IMR-90 (cell line): ENCODE data around the gene PLCH1. TPM values are rescaled to one million over a fixed set of nuclear protein-coding genes. Genes with fewer than 3 reads are reported as not detected.

Experiments used
- ATAC-seq: fragments of 200-7000 bp; cut with Tn5 transposase; 2 replicates; pipeline ENCODE4 v1.9.1; 2020; ENCODE audit warnings: low read depth, mild to moderate bottlenecking, moderate library complexity
- BruUV-seq: library from RNA; stranded (reverse); fragments of 400-500 nt; replicated peaks from 2 replicates; lab custom pipeline; 2021; lab: Mats Ljungman, UMichigan
- CTCF ChIA-PET: fragments of 300-600 bp; formaldehyde crosslinking; extraction: SDS; loops from one replicate; lab custom pipeline; 2021; ENCODE audit warnings: antibody characterized with exemption; lab: Yijun Ruan, JAX
- POLR2A ChIA-PET: fragments of 300-600 bp; sonication (Branson Sonifier 250); formaldehyde crosslinking; loops from one replicate; lab custom pipeline; 2022; ENCODE audit warnings: antibody characterized with exemption; ENCODE audit not compliant: unreplicated experiment; lab: Charles Lee
- DNase-seq: peaks from one replicate; pipeline ENCODE4 v3.0.0; 2013
- H2AFZ ChIP-seq: replicated peaks from 2 replicates; pipeline ENCODE3; 2013; ENCODE audit warnings: low read length, mild to moderate bottlenecking; ENCODE audit not compliant: poor library complexity
- H2AK5ac ChIP-seq: 2 replicates; pipeline ENCODE4 v1.6.1; 2013; ENCODE audit warnings: low read depth, low read length, inconsistent platforms
- H2AK9ac ChIP-seq: replicated peaks from 2 replicates; pipeline ENCODE3; 2013; ENCODE audit warnings: mild to moderate bottlenecking, low read depth, low read length, moderate library complexity; ENCODE audit not compliant: poor library complexity
- H2BK120ac ChIP-seq: 2 replicates; pipeline ENCODE4 v1.6.1; 2013; ENCODE audit warnings: low read depth, low read length, inconsistent platforms
- H2BK15ac ChIP-seq: 3 replicates; pipeline ENCODE4 v1.6.1; 2013; ENCODE audit warnings: low read depth, low read length, inconsistent platforms
- H2BK20ac ChIP-seq: 2 replicates; pipeline ENCODE4 v1.6.1; 2013; ENCODE audit warnings: low read depth, mild to moderate bottlenecking, inconsistent platforms, low read length, moderate library complexity
- H2BK5ac ChIP-seq: 2 replicates; pipeline ENCODE4 v1.6.1; 2013; ENCODE audit warnings: mild to moderate bottlenecking, low read depth, low read length, inconsistent platforms; ENCODE audit not compliant: poor library complexity, severe bottlenecking
- H3K14ac ChIP-seq: replicated peaks from 2 replicates; pipeline ENCODE4 v1.6.1; 2013; ENCODE audit warnings: low read depth, low read length, inconsistent platforms
- H3K18ac ChIP-seq: 2 replicates; pipeline ENCODE4 v1.6.1; 2013; ENCODE audit warnings: low read depth, low read length, control low read depth
- H3K23ac ChIP-seq: 2 replicates; pipeline ENCODE4 v1.6.1; 2013; ENCODE audit warnings: low read depth, low read length, inconsistent platforms
- H3K27ac ChIP-seq: 2 replicates; pipeline ENCODE4 v1.5.1; 2013; ENCODE audit warnings: mild to moderate bottlenecking, control low read depth, low read length; ENCODE audit not compliant: insufficient read depth
- H3K27me3 ChIP-seq: 2 replicates; pipeline ENCODE4 v1.6.1; 2013; ENCODE audit warnings: low read length; ENCODE audit not compliant: control insufficient read depth, insufficient read depth
- H3K36me3 ChIP-seq: 2 replicates; pipeline ENCODE4 v1.6.1; 2013; ENCODE audit warnings: low read length, mixed read lengths; ENCODE audit not compliant: control insufficient read depth, insufficient read depth
- H3K4ac ChIP-seq: 2 replicates; pipeline ENCODE4 v1.6.1; 2013; ENCODE audit warnings: low read depth, low read length, inconsistent platforms
- H3K4me1 ChIP-seq: 2 replicates; pipeline ENCODE4 v1.6.1; 2013; ENCODE audit warnings: low read length, mixed read lengths; ENCODE audit not compliant: control insufficient read depth, insufficient read depth
- H3K4me2 ChIP-seq: 2 replicates; pipeline ENCODE4 v1.6.1; 2013; ENCODE audit warnings: low read depth, mild to moderate bottlenecking, control low read depth, low read length, moderate library complexity
- H3K4me3 ChIP-seq: 2 replicates; pipeline ENCODE4 v1.5.1; 2013; ENCODE audit warnings: low read depth, mild to moderate bottlenecking, control low read depth, low read length, moderate library complexity; ENCODE audit not compliant: insufficient read depth
- H3K56ac ChIP-seq: 2 replicates; pipeline ENCODE4 v1.6.1; 2013; ENCODE audit warnings: low read length, inconsistent platforms; ENCODE audit not compliant: insufficient read depth; ENCODE audit errors: extremely low read depth
- H3K79me1 ChIP-seq, 2 experiments: 2 replicates each; pipeline ENCODE4 v1.6.1; 2013; ENCODE audit warnings: low read length in 2 of 2, inconsistent platforms in 1 of 2, low read depth in 1 of 2
- H3K9ac ChIP-seq: 2 replicates; pipeline ENCODE4 v1.6.1; 2013; ENCODE audit warnings: low read depth, low read length, control low read depth
- H3K9me1 ChIP-seq: 2 replicates; pipeline ENCODE4 v1.6.1; 2013; ENCODE audit warnings: low read length, inconsistent platforms; ENCODE audit not compliant: insufficient read depth
- H3K9me3 ChIP-seq: 2 replicates; pipeline ENCODE4 v1.6.1; 2013; ENCODE audit warnings: low read length; ENCODE audit not compliant: control insufficient read depth, insufficient read depth
- H4K20me1 ChIP-seq: 2 replicates; pipeline ENCODE4 v1.6.1; 2013; ENCODE audit warnings: low read length, inconsistent platforms; ENCODE audit not compliant: insufficient read depth
- H4K5ac ChIP-seq: 2 replicates; pipeline ENCODE4 v1.6.1; 2013; ENCODE audit warnings: mild to moderate bottlenecking, low read depth, low read length, control low read depth
- H4K8ac ChIP-seq, 2 experiments: 2 replicates each; pipeline ENCODE4 v1.6.1; 2013; ENCODE audit warnings: low read depth in 2 of 2, low read length in 2 of 2, control low read depth in 1 of 2, inconsistent platforms in 1 of 2
- H4K91ac ChIP-seq: 2 replicates; pipeline ENCODE4 v1.6.1; 2013; ENCODE audit warnings: low read depth, low read length, inconsistent platforms; ENCODE audit not compliant: insufficient read depth
- BHLHE40 ChIP-seq: fragments of 150-350 bp; IDR thresholded peaks from 2 replicates; pipeline ENCODE4 v1.6.1; 2016; ENCODE audit warnings: mild to moderate bottlenecking, low read depth, low read length
- MAFK ChIP-seq: IDR thresholded peaks from 2 replicates; pipeline ENCODE4 v1.6.1; 2012; ENCODE audit warnings: low read depth, low read length, improper control_type of control experiment
- MAZ ChIP-seq: IDR thresholded peaks from 2 replicates; pipeline ENCODE4 v1.6.1; 2012; ENCODE audit warnings: low read depth, mild to moderate bottlenecking, low read length, improper control_type of control experiment, moderate library complexity, borderline replicate concordance
- MXI1 ChIP-seq: IDR thresholded peaks from 2 replicates; pipeline ENCODE4 v1.6.1; 2012; ENCODE audit warnings: low read depth, mild to moderate bottlenecking, low read length, moderate library complexity, borderline replicate concordance
- RFX5 ChIP-seq: IDR thresholded peaks from 2 replicates; pipeline ENCODE4 v1.8.0; 2012; ENCODE audit warnings: low read depth, mild to moderate bottlenecking, low read length, moderate library complexity
- WGBS, 2 experiments: methylation state at CpG; one replicate each; pipeline versions ENCODE4 v1.1.5 to v1.1.7; 2013; ENCODE audit warnings: missing lambda C conversion rate in 2 of 2; ENCODE audit not compliant: insufficient read length in 1 of 2; ENCODE audit errors: extremely low coverage in 2 of 2; 5-methylcytosine and 5-hydroxymethylcytosine counted together
- dilution Hi-C: fragments of 300-500 bp; cut with HindIII; formaldehyde crosslinking; loops from one replicate; pipeline ENCODE4 v1.14.3; 2018; ENCODE audit warnings: low sequenced_read_pairs; ENCODE audit not compliant: unreplicated experiment
- in situ Hi-C: fragments of 300-500 bp; cut with MboI; formaldehyde crosslinking; loops from 3 replicates; pipeline ENCODE4 v1.14.3; 2019; ENCODE audit warnings: low sequenced_read_pairs, inconsistent platforms, mixed read lengths
- intact Hi-C: fragments of 100-400 bp; cut with micrococcal nuclease; formaldehyde crosslinking; loops from 2 replicates; pipeline ENCODE4 v1.10.0; 2022
- polyA plus RNA-seq, 3 experiments: library from polyadenylated mRNA; depleted of rRNA; stranded (reverse); fragments of >200 nt; gene quantifications; 2 replicates each; pipeline ENCODE4 v1.2.3, GENCODE V29; 2012; ENCODE audit warnings: low replicate concordance in 1 of 3
- total RNA-seq: library from RNA; depleted of rRNA; stranded (reverse); fragments of >200 nt; gene quantifications from 2 replicates; pipeline ENCODE4 v1.2.3, GENCODE V29; 2012

PLCH1 gene
- total and polyA plus RNA-seq, 2 of the 4 experiments (the other 2 are of a cell fraction), result not detected

DNA sequence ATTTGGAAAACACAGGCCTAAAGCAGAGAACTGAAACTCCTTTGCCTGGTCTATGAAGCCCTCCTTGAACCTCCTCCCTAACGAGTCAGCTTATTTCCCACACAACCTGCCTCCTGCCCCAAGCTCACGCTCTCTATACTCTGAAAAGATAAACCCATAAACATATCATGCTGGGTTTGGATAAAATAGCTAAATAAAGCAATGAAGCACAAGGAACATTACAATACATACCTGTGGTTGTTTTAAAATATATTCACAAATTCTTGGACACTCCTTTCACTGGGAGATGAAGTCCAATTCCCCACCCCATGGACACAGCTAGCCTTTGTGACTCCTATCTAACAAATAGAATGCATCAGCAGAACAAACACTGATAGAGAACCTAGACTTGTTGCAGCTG is 98.2 kb downstream of the PLCH1 start:
- no peak overlapping the region for H3K23ac ChIP-seq
- dilution Hi-C loops, result no loop called here
- no peak overlapping the region for H3K4me3 ChIP-seq
- ATAC-seq (no peak), DNase-seq (no peak)
- no peaks in the 10 kb centered on the region for H3K36me3 ChIP-seq
- no peaks in the 10 kb centered on the region for H3K9me3 ChIP-seq
- no peak overlapping the region for H3K4me2 ChIP-seq
- H3K9ac ChIP-seq, result no peak overlapping the region
- H3K14ac ChIP-seq, result no peak overlapping the region
- H3K4ac ChIP-seq, result no peak overlapping the region
- no peaks in the 10 kb centered on the region for H4K20me1 ChIP-seq
- in situ Hi-C loops, result no loop called here
- no peak overlapping the region for H2BK20ac ChIP-seq
- BruUV-seq, result no TSS peak
- intact Hi-C loops, result no loop called here
- no peak overlapping the region for H4K91ac ChIP-seq
- WGBS, 2 experiments, result no CpG with 5 or more reads among the region's 2 CpGs
- H3K9me1 ChIP-seq, result no peaks in the 10 kb centered on the region
- H2AFZ ChIP-seq, result no peak overlapping the region
- no peak overlapping the region for H2AK5ac ChIP-seq
- no peaks in the 10 kb centered on the region for H3K79me1 ChIP-seq
- no peak overlapping the region for H3K27ac ChIP-seq
- ChIA-PET POLR2A (no interaction called here), CTCF (no interaction called here)
- no peak overlapping the region for H4K8ac ChIP-seq
- H4K5ac ChIP-seq, result no peak overlapping the region
- H2AK9ac ChIP-seq, result no peak overlapping the region
- H3K27me3 ChIP-seq, result no peaks in the 10 kb centered on the region
- H2BK15ac ChIP-seq, result no peak overlapping the region
- H2BK120ac ChIP-seq, result no peak overlapping the region
- H3K56ac ChIP-seq, result no peak overlapping the region
- no peak for TF ChIP-seq RFX5
- TF ChIP-seq MAZ, result no peak
- TF ChIP-seq MXI1, result no peak
- no peak for TF ChIP-seq MAFK
- no peak for TF ChIP-seq BHLHE40
- no peak overlapping the region for H3K18ac ChIP-seq
- no peak overlapping the region for H2BK5ac ChIP-seq
- no peaks in the 10 kb centered on the region for H3K4me1 ChIP-seq
